PC-9 (cell line): ENCODE measurements around the gene MYLK. TPM values are rescaled to one million over a fixed set of nuclear protein-coding genes. Genes with fewer than 3 reads are reported as not detected.

Experiments
- BruUV-seq: library from RNA; stranded (reverse); fragments of 400-500 nt; replicated peaks from 2 replicates; lab custom pipeline; 2021; lab: Mats Ljungman, UMichigan
- CTCF ChIA-PET: fragments of 300-600 bp; sonication (Branson Sonifier 250); formaldehyde crosslinking; loops from one replicate; lab custom pipeline; 2022; ENCODE audit warnings: antibody characterized with exemption; lab: Charles Lee
- POLR2A ChIA-PET: fragments of 300-600 bp; sonication (Branson Sonifier 250); formaldehyde crosslinking; loops from one replicate; lab custom pipeline; 2022; ENCODE audit warnings: antibody characterized with exemption; ENCODE audit not compliant: unreplicated experiment; lab: Charles Lee
- DNase-seq, 2 experiments: peaks; one replicate each; pipeline versions ENCODE4 v3.0.0 to v3.0.0-alpha.2; 2015 to 2022; ENCODE audit warnings: mixed read lengths in 1 of 2
- H2AFZ ChIP-seq: fragments of 200-600 bp; sonication (generic); 2 replicates; pipeline ENCODE4 v1.8.1; 2017; ENCODE audit warnings: antibody characterized with exemption
- H3F3A ChIP-seq: fragments of 200-600 bp; sonication (generic); 2 replicates; pipeline ENCODE4 v1.8.1; 2017; ENCODE audit warnings: antibody characterized with exemption, mild to moderate bottlenecking, low read depth; ENCODE audit not compliant: insufficient read depth
- H3K27ac ChIP-seq: fragments of 200-600 bp; sonication (generic); 2 replicates; pipeline ENCODE4 v1.6.1; 2016; ENCODE audit warnings: mixed run types
- H3K27me3 ChIP-seq: fragments of 200-600 bp; sonication (generic); 2 replicates; pipeline ENCODE4 v1.6.1; 2016; ENCODE audit warnings: low read depth, mixed run types; ENCODE audit not compliant: insufficient read depth
- H3K36me3 ChIP-seq: fragments of 200-600 bp; sonication (generic); 2 replicates; pipeline ENCODE4 v1.6.1; 2016; ENCODE audit warnings: low read depth, mixed run types
- H3K4me1 ChIP-seq: fragments of 200-600 bp; sonication (generic); replicated peaks from 2 replicates; pipeline ENCODE4 v1.6.1; 2016; ENCODE audit warnings: mixed run types; ENCODE audit not compliant: insufficient read depth
- H3K4me2 ChIP-seq: fragments of 200-600 bp; sonication (generic); 2 replicates; pipeline ENCODE4 v1.6.1; 2017; ENCODE audit warnings: mixed run types
- H3K4me3 ChIP-seq: fragments of 200-600 bp; sonication (generic); 2 replicates; pipeline ENCODE4 v1.6.1; 2016; ENCODE audit warnings: mixed run types
- H3K79me2 ChIP-seq: fragments of 200-600 bp; sonication (generic); 2 replicates; pipeline ENCODE4 v1.6.1; 2017; ENCODE audit warnings: low read depth, mixed run types
- H3K9me2 ChIP-seq: fragments of 200-600 bp; sonication (generic); 2 replicates; pipeline ENCODE4 v1.8.1; 2017; ENCODE audit warnings: mild to moderate bottlenecking; ENCODE audit not compliant: insufficient read depth
- H3K9me3 ChIP-seq: fragments of 200-600 bp; sonication (generic); 2 replicates; pipeline ENCODE4 v1.8.1; 2016; ENCODE audit warnings: low read depth; ENCODE audit not compliant: insufficient read depth
- H4K20me1 ChIP-seq: fragments of 200-600 bp; sonication (generic); 2 replicates; pipeline ENCODE4 v1.8.1; 2017; ENCODE audit not compliant: insufficient read depth
- EZH2 ChIP-seq: fragments of 200-600 bp; sonication (generic); IDR thresholded peaks from 2 replicates; pipeline ENCODE4 v1.8.0; 2017; ENCODE audit warnings: antibody characterized with exemption, low read depth
- intact Hi-C: fragments of 100-400 bp; cut with micrococcal nuclease; formaldehyde crosslinking; loops from one replicate; pipeline ENCODE4 v1.10.0; 2022; ENCODE audit not compliant: unreplicated experiment
- total RNA-seq: library from RNA; stranded (reverse); gene quantifications from 2 replicates; pipeline ENCODE4 v1.2.3, GENCODE V29; 2021
- TF ChIP-seq, protein P1 (sequence below): fragments of 200-600 bp; sonication (generic); conservative IDR thresholded peaks from 2 replicates; pipeline ENCODE4 v1.6.1; 2017; ENCODE audit warnings: mixed run types, antibody characterized with exemption, mild to moderate bottlenecking, moderate library complexity

The MYLK gene
- total RNA-seq, 1 experiment from 2014 or later: 0.72 TPM

- CTCF ChIA-PET: no interaction called here
- peaks cover 9% of the 10 kb centered on the region; the same call in 1 of the 2 replicates for H3K36me3 ChIP-seq
These were observed 35.2 kb upstream of the MYLK start for GRCh38 chr3:123919353-123919752.

GRCh38 chr3:123914829-123915228 is 30.7 kb upstream of the MYLK start:
- Histone ChIP-seq H3K9me2 (no peaks in the 10 kb centered on the region), H2AFZ (no peak overlapping the region), H3K4me2 (no peak overlapping the region), H3F3A (no peaks in the 10 kb centered on the region), H3K27ac (no peak overlapping the region), H3K4me3 (no peak overlapping the region), H3K4me1 (no peaks in the 10 kb centered on the region), H4K20me1 (no peaks in the 10 kb centered on the region), H3K36me3 (no peaks in the 10 kb centered on the region), H3K27me3 (no peaks in the 10 kb centered on the region), H3K9me3 (no peaks in the 10 kb centered on the region), H3K79me2 (no peaks in the 10 kb centered on the region)
- TF ChIP-seq EZH2: no peak
- TF ChIP-seq, protein P1, sequence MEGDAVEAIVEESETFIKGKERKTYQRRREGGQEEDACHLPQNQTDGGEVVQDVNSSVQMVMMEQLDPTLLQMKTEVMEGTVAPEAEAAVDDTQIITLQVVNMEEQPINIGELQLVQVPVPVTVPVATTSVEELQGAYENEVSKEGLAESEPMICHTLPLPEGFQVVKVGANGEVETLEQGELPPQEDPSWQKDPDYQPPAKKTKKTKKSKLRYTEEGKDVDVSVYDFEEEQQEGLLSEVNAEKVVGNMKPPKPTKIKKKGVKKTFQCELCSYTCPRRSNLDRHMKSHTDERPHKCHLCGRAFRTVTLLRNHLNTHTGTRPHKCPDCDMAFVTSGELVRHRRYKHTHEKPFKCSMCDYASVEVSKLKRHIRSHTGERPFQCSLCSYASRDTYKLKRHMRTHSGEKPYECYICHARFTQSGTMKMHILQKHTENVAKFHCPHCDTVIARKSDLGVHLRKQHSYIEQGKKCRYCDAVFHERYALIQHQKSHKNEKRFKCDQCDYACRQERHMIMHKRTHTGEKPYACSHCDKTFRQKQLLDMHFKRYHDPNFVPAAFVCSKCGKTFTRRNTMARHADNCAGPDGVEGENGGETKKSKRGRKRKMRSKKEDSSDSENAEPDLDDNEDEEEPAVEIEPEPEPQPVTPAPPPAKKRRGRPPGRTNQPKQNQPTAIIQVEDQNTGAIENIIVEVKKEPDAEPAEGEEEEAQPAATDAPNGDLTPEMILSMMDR: no peak
- POLR2A ChIA-PET: interaction anchor here (0.6 kb wide), 1 partner anchor 173 kb away, joined by 3 read pairs; no protein-coding TSS in a partner anchor
- intact Hi-C loops: no loop called here
- CTCF ChIA-PET: no interaction called here
- BruUV-seq: no TSS peak
- no peak for DNase-seq

More at GRCh38 chr3:123919353-123919752, 35.2 kb upstream of the MYLK start:
- H4K20me1 ChIP-seq: no peaks in the 10 kb centered on the region
- H3F3A ChIP-seq: no peaks in the 10 kb centered on the region
- no peaks in the 10 kb centered on the region for H3K9me2 ChIP-seq
- peaks cover 12% of the 10 kb centered on the region; the same call in 1 of the 2 replicates for H3K9me3 ChIP-seq
- no peaks in the 10 kb centered on the region for H3K4me1 ChIP-seq
- no TSS peak for BruUV-seq
- H3K27ac ChIP-seq: no peak overlapping the region
- H3K79me2 ChIP-seq: no peaks in the 10 kb centered on the region
- no peaks in the 10 kb centered on the region for H3K27me3 ChIP-seq
- no peak for DNase-seq
- no peak overlapping the region for H3K4me3 ChIP-seq
- H2AFZ ChIP-seq: no peak overlapping the region
- TF ChIP-seq EZH2: no peak
- TF ChIP-seq, protein P1: no peak
- POLR2A ChIA-PET: no interaction called here
- intact Hi-C loops: no loop called here
- H3K4me2 ChIP-seq: no peak overlapping the region

GRCh38 chr3:123909785-123910184 is 25.7 kb upstream of the MYLK start:
- H3K4me2 ChIP-seq: no peak overlapping the region
- H2AFZ ChIP-seq: no peak overlapping the region
- H3K79me2 ChIP-seq: no peaks in the 10 kb centered on the region
- intact Hi-C loops: no loop called here
- ChIA-PET CTCF (no interaction called here), POLR2A (no interaction called here)
- no peaks in the 10 kb centered on the region for H3F3A ChIP-seq
- TF ChIP-seq EZH2: no peak
- TF ChIP-seq, protein P1: no peak
- H3K9me2 ChIP-seq: no peaks in the 10 kb centered on the region
- no peaks in the 10 kb centered on the region for H4K20me1 ChIP-seq
- BruUV-seq: no TSS peak
- H3K9me3 ChIP-seq: no peaks in the 10 kb centered on the region
- no peak overlapping the region for H3K4me3 ChIP-seq
- no peak overlapping the region for H3K27ac ChIP-seq
- H3K4me1 ChIP-seq: no peaks in the 10 kb centered on the region
- no peaks in the 10 kb centered on the region for H3K36me3 ChIP-seq
- no peak for DNase-seq
- H3K27me3 ChIP-seq: no peaks in the 10 kb centered on the region
